G401 (cell line): Measurements from ENCODE around the gene ZNF860. TPM values are rescaled to one million over a fixed set of nuclear protein-coding genes. Genes with fewer than 3 reads are reported as not detected.
A peak's percentile ranks its signal among the peaks of the same experiment; 100 is the strongest.

Experiments
- DNase-seq: peaks from one replicate; pipeline ENCODE4 v3.0.0-alpha.2; 2015; ENCODE audit warnings: low spot score
- in situ Hi-C: cut with HindIII; loops from 2 replicates; pipeline ENCODE4 v1.10.0; 2016; ENCODE audit warnings: low sequenced_read_pairs, mixed read lengths
- total RNA-seq: library from RNA; depleted of rRNA; stranded (reverse); fragments of >200 nt; shearing (Covaris generic); gene quantifications from 2 replicates; pipeline ENCODE4 v1.2.3, GENCODE V29; 2014; rRNA removed

The ZNF860 gene
- 4.1 and 8.1 TPM in 2 replicates for total RNA-seq

DNA sequence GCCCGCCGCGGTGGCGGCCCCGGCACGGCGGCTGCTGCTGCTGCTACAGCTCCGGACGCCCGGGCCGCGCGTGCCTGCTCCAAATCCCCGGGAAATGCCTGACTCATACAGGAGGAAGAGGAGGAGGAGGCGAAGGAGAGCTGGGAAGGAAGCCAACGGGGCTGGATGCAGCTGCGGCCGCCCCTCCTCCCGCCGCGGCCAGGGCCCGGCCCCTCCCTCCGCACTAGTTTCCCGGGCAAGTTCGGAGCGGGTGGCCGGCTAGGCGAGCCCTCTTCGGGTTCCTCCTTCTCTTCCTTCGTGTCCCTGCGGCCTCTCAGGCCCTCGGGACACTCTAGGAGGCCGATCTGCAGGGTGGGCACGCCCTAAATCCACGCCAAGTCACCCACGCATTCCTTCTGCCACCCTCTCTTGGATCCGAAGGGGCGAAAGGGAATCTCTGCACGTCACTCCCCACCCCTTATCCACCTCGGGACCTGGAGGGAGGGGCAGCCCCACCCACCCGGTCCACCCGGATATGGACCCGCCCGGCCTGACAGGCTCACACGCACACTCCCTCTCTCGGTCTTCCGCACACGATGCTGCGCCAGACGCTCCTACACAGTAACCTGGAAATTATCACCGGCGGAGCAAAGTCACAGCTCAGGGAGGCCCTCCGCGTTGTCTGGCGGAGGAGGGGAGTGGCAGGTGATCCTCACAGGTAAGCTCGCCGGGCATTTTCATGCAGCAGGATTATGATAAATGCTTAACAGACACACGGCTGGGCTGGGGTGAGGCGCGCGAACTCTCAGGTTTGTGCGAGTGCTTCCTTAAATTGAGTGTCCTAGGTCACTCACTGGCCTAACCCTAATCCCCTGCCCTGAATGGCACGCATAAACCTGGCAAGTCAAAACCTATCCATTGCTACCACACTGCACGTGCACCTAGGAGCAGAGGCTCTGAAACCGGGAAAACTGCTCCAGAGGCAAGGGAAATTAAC is at the start of gene ZNF860, which contains the start of gene OSBPL10:
ZNF860 (plus strand) TSS at position 545 of the 976 bp plus-strand sequence. CDS start 7,330 bp downstream, outside the sequence.
OSBPL10 (minus strand) TSS at position 57 of the 976 bp plus-strand sequence. CDS start 83 bp downstream, outside the sequence.
- in situ Hi-C loops = no loop called here
- DNase-seq = peak; percentile 62

- in situ Hi-C loops = no loop called here
- no peak for DNase-seq
Observed at GRCh38 chr3:31932990-31933389, 48.6 kb upstream of the ZNF860 start.

DNA sequence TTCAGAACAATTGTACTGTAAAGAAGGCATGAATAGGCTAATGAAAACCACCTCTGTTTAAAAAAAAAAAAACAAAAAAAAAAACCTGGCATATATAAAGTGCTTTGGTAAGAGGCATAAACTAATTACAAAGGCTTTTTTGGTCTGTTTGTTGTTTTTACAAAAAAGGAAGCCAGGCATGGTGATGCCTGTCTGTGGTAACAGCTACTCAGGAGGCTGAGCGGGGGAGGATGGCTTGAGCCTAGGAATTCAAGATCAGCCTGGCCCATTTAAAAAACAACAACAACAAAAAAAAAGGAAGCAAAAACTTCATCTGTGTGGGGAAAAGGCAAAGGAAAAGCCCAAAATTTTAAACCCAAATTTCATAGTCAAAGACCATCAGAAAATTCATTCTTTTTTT is 47.5 kb upstream of the ZNF860 start:
- in situ Hi-C loops = no loop called here
- DNase-seq = no peak

DNA sequence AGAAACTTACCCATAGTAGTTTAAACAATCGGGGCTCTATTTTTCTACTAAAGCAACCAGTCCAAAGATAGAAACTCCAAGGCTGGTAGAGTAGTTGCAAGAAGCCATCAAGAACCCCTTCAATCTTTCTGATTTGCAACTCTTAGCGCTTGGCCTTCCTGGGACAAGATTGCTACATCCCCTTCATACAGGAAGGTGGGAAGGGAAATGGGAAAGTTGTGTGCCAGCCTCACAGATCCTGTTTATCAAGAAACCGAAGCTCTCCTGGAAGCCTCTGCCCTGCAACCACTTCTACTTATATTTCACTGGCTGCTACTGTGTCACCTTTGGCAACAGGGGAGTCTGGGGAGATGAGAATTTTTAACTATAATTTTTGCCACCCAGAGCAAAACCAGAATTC is 46.7 kb upstream of the ZNF860 start:
- in situ Hi-C loops = no loop called here
- DNase-seq = no peak

DNA sequence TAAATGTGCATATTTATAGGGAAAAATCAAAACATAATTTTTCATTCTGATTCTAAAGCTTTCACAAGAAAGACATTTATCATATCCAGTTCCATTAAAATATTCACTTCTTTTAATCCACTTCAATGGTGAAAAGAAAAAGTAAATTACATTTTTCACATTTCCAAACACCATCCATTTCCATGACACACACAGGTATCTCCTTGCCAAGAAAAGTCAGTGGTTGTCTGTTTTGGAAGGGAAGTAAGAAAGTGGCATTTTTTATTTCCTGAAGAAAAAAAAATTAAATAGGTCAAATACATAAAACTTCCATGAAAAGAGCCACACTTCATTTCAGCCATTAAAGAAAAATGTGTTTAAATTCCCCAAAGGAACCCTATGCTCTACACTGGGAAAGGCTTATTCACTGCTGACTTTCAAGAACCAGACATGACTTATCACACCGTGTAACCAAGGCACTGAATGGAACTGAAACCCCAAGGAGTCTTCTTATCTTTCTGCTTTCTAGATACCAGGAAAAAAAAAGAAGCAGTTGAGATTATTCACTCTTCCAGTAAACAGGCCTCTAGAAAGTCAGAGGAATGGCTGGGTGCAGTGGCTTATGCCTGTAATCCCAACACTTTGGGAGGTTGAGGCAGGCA is 45.0 kb upstream of the ZNF860 start:
- in situ Hi-C loops = no loop called here
- no peak for DNase-seq

- in situ Hi-C loops = no loop called here
- no peak for DNase-seq
Observed at GRCh38 chr3:31937225-31937624, 44.3 kb upstream of the ZNF860 start.

DNA sequence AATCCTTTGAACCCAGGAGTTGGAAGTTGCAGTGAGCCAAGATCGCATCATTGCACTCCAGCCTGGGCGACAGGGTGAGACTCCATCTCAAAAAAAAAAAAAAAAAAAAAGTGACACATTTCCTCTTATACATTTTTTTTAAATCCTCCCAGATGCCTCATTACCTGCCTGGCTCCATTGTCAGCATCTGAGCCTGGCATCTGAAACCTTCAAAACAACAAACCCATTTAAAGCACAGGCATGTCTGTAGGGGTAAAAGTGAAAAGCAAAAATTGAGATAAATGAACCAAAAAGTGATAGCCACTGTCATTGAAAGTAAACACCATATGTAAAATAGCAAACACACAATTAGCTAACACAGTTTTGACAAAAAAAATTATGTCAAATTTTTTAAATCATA is 39.1 kb upstream of the ZNF860 start:
- in situ Hi-C loops = no loop called here
- no peak for DNase-seq

DNA sequence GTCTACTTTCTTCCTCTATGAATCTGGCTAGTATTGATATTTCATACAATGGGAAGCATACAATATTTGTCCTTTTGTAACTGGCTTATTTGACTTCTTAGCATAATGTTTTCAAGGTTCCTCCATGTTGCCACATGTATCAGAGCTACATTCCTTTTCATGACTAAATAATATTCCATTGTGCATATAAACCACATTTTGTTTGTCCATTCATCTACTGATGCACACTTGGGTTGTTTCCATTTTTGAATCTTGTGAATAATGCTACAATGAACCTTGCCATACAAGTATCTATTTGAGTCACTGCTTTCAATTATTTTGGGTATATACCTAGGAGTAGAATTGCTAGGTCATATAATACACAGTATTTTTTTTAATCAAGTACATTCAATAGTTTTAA is 38.5 kb upstream of the ZNF860 start:
- DNase-seq = no peak
- in situ Hi-C loops = no loop called here

DNA sequence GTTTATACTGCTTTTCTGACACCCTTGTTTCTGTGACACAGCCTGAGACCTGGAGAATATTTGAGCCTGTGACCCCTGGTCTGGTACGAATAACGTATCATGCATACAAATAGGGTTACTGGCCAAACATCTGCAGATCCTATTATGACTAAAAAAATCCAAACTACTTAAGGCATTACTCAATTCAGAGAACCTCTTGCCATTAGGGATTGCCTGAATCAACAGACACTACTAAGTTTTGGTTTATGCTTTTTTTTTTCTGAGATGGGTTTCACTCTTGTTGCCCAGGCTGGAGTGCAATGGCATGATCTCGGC is 35.9 kb upstream of the ZNF860 start:
- in situ Hi-C loops = no loop called here
- DNase-seq = no peak

DNA sequence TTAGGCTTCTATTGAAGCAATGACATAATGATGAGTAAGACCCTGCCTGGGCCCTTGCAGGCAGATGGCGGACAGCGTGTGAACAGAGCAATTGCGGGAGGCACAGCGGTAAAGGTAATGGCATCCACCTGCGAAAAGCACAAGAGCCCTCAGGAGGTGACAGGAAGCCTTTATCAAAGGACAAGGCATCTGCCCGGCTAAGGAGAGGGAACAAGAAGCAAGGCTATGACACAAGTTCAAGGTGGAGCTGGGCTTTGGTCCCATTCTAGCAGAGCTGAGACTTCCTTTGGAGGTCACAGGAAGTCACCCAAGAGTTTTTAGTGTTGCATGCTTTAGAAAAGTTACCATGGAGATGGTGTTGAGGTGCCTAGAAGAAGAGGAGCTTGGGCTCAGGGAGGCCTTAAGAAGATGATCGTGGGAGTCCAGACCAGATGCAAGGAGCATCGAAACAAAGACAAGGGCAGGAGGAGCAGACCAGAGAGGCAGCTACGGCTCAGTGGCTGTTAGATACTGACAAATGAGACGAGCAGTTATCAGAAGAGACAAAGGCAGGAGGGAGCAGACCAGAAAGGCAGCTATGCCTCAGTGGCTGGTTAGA is 35.0 kb upstream of the ZNF860 start:
- in situ Hi-C loops = no loop called here

DNA sequence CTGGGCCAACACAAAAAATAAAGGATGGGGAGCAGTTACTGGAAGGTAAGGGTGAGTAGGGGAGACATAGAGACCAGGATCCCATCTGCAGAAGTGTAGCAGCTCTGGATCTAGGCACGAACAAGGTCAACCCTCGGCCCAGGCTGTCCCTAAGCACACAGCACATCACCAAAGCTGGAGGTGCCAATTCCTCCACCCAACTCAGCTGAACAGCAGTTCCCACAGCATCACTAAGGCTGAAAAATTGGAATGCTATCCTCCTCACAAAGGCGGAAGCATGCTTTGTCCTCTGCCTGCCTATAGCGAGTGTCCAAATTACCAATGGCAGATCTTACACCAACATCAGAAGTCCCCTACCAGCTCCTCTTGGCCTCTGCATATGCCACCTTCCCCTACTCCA is 34.4 kb upstream of the ZNF860 start:
- no peak for DNase-seq
- in situ Hi-C loops = no loop called here

More for the DNA sequence above, 35.0 kb upstream of the ZNF860 start:
- DNase-seq = no peak

- in situ Hi-C loops = no loop called here
- no peak for DNase-seq
Observed at GRCh38 chr3:31947671-31948091, 33.9 kb upstream of the ZNF860 start.

DNA sequence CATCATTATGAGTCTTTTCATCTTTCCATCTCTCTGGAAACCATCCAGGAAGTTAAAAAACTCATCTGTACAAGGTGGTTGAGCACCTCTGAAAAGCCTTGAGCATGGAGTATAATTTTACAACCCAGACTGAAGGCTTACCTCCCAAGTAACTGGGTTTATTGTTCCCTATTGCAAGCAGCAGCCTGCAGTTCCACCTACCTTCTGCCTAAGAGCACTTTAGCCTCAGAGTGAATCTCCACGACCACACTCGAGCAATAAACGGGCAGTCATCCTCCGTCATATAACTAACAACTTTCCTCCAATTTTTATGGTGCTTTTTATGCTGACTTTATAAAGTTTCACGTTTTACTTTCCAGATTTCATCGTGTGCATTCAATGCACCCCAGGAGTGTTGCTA is 33.3 kb upstream of the ZNF860 start:
- in situ Hi-C loops = no loop called here
- DNase-seq = no peak

DNA sequence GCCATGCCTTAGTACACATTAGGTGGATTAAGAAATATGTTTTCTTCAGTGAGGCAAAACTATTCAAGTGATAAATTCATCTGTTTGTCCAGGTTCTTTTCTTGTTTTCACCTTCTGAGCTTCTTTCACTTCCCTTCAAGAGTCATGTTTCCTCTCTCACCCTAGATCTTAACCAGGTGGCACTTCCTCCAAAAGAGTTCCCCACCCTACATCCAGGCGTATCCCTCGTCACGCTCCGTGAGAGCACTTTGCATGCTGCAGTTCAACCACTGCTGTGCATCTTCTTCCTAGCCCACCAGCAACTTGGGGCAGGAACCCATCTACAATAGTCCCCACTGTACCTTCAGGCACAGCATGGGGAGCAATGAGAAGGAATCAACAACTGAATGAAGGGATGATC is 29.3 kb upstream of the ZNF860 start:
- in situ Hi-C loops = no loop called here
- DNase-seq = no peak

GRCh38 chr3:31953091-31953490 is 28.5 kb upstream of the ZNF860 start:
- no peak for DNase-seq
- in situ Hi-C loops = no loop called here

DNA sequence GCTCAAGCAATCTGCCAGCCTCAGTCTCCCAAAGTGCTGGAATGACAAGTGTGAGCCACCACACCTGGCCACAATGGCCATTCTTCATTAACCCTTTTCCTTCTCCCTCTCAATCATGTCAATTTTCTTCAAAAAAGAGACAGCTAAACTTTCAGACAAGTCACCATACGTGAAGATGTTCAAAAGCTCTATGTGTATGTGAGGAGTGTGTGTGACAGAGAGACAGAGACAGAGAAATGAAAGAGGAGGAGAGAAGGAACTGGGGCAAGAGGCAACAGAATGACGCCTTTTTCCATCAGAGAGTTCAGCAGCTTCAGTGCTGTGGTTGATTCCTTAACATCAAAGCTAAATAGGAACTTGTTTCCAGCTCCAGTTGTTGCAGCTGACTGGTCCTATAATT is 27.9 kb upstream of the ZNF860 start:
- no peak for DNase-seq
- in situ Hi-C loops = no loop called here

DNA sequence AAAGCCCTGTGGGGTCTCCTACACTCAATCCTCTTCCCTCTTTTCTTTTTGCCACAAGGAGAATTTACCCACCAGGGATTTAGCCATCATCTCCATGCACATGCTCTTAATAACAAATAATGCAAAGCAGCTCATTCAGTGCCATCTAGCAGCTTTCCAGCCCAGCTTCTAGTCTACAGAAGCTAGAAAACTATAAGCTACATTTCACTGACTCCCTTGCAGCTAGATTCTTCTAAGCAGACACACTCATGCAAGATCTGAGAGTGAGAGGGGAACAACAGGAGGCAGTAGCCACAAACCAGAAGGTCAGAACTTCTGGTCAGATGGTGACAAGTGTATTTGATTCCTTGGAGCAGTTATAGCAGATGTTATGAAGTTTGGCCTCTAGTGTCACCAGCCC is 26.0 kb upstream of the ZNF860 start:
- in situ Hi-C loops = no loop called here
- no peak for DNase-seq

DNA sequence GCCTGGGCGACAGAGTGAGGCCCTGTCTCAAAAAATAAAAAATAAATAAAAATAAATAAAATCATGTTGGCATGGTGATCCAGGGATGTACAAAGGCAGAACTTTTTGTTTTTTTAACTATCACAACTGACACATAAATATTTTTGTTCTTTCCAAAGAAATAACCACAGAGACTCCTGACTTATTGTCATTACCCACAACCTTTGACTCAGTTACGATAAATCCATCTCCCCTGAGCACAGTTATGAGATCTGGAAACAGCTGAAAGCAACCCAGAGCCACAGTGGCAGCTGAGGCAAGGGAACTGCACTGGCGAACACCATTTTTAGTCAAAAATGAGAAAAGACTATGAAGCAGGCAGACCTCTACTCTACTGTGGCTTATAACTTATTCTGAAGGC is 24.4 kb upstream of the ZNF860 start:
- in situ Hi-C loops = no loop called here
- DNase-seq = no peak

DNA sequence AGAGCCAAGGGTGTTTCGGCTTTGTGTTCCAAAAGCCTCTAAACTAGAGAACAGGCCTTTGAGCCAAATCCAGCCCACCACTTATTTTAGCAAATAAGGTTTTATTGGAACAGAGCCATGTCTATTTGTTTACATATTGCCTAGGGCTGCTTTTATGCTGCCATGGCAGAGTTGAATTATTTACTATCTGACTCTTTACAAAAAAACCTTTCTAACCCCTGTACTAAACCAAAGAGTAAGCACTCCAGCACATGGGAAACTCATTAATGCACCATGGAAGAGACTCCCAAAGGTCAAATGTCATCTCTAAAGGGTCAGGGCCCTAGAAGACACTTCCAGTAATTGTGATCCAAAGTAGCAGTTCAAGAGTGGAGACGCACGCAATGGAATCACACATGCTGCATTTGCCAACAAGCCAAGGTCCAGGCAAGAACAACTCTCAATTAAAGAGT is 22.8 kb upstream of the ZNF860 start:
- in situ Hi-C loops = no loop called here
- DNase-seq = no peak

DNA sequence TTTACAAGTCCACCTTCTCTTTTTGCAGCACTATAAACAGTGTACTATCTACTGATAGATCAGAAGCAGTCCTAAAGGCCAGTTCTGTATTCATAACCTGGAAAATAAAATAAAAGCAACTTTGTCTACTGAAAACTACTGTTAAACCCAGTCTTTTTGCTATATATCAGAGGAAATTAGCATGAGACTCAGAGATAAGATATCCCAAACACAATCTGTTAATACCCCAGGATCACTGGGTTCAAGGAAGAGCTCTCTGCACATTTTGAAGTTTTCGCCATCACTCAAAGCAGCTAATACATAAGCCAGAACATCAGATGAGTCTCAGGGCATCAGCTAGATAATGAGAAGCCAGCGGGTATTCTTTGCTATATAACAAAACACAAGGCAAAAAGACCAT is 22.3 kb upstream of the ZNF860 start:
- DNase-seq = no peak
- in situ Hi-C loops = no loop called here
